Jurkat, Clone E6-1 (cell line): Measurements from ENCODE around the gene MMP23B.

ENCODE experiments used
- DNase-seq: peaks from one replicate; pipeline ENCODE4 v3.0.0-alpha.2; 2011; ENCODE audit warnings: low read depth, low spot score
- H3K4me3 ChIP-seq: 2 replicates; pipeline ENCODE4 v1.5.1; 2011; ENCODE audit warnings: mild to moderate bottlenecking, low read length, control low read depth, moderate library complexity

MMP23B gene

GRCh38 chr1:1601564-1602303 is 30.2 kb upstream of the MMP23B start:
- no peak overlapping the region for H3K4me3 ChIP-seq

GRCh38 chr1:1602304-1602967 is 29.5 kb upstream of the MMP23B start:
- H3K4me3 ChIP-seq = no peak overlapping the region
- DNase-seq = no peak

More at GRCh38 chr1:1601564-1602303, 30.2 kb upstream of the MMP23B start:
- no peak for DNase-seq

- no peak overlapping the region for H3K4me3 ChIP-seq
- DNase-seq = no peak
These were observed 28.9 kb upstream of the MMP23B start for GRCh38 chr1:1602968-1603506.

GRCh38 chr1:1603671-1604373 is 28.2 kb upstream of the MMP23B start:
- H3K4me3 ChIP-seq = no peak overlapping the region

GRCh38 chr1:1604374-1605033 is 27.5 kb upstream of the MMP23B start:
- no peak overlapping the region for H3K4me3 ChIP-seq
- no peak for DNase-seq

More at GRCh38 chr1:1603671-1604373, 28.2 kb upstream of the MMP23B start:
- no peak for DNase-seq

GRCh38 chr1:1605034-1605591 is 26.9 kb upstream of the MMP23B start:
- DNase-seq = no peak
- H3K4me3 ChIP-seq = no peak overlapping the region

- no peak for DNase-seq
- no peak overlapping the region for H3K4me3 ChIP-seq
These were observed 26.2 kb upstream of the MMP23B start for GRCh38 chr1:1605724-1606123.

- no peak overlapping the region for H3K4me3 ChIP-seq
- no peak for DNase-seq
These were observed 25.7 kb upstream of the MMP23B start for GRCh38 chr1:1606232-1606631.

- no peak overlapping the region for H3K4me3 ChIP-seq
- DNase-seq = no peak
These were observed 22.0 kb upstream of the MMP23B start for GRCh38 chr1:1609822-1610485.

GRCh38 chr1:1610796-1611195 is 21.2 kb upstream of the MMP23B start:
- H3K4me3 ChIP-seq = no peak overlapping the region

GRCh38 chr1:1612104-1612400 is 19.9 kb upstream of the MMP23B start:
- DNase-seq = no peak
- H3K4me3 ChIP-seq = no peak overlapping the region

More at GRCh38 chr1:1610796-1611195, 21.2 kb upstream of the MMP23B start:
- no peak for DNase-seq

GRCh38 chr1:1613509-1614082 is 18.4 kb upstream of the MMP23B start:
- no peak for DNase-seq
- H3K4me3 ChIP-seq = no peak overlapping the region

GRCh38 chr1:1614204-1614953 is 17.6 kb upstream of the MMP23B start:
- no peak for DNase-seq
- peak overlapping the region; percentile 85 for H3K4me3 ChIP-seq

- peak overlapping the region; percentile 85 for H3K4me3 ChIP-seq
- DNase-seq = no peak
These were observed 17.1 kb upstream of the MMP23B start for GRCh38 chr1:1614954-1615255.

- DNase-seq = peak; percentile 96
- peak within 1 kb of the TSS; percentile 85 for H3K4me3 ChIP-seq
These were observed 16.5 kb upstream of the MMP23B start, which contains the start of gene MIB2 for GRCh38 chr1:1615256-1616044. Gene MIB2 (plus strand): TSS chr1:1615500. CDS start chr1:1623453, 7,953 bp downstream.

- no peak for DNase-seq
- peak overlapping the region; percentile 85 for H3K4me3 ChIP-seq
These were observed 15.8 kb upstream of the MMP23B start for GRCh38 chr1:1616045-1616790.
